K562 (cell line): ENCODE measurements around the gene ANKS1B. TPM values are rescaled to one million over a fixed set of nuclear protein-coding genes. Genes with fewer than 3 reads are reported as not detected.

ENCODE experiments used
- ATAC-seq: fragments of 200-7000 bp; cut with Tn5 transposase; 3 replicates; pipeline ENCODE4 v1.9.1; 2020; ENCODE audit warnings: moderate library complexity
- BruUV-seq: library from RNA; stranded (reverse); fragments of 400-500 nt; replicated peaks from 2 replicates; lab custom pipeline; 2021; lab: Mats Ljungman, UMichigan
- CTCF ChIA-PET: fragments of 300-600 bp; formaldehyde crosslinking; extraction: SDS; loops from one replicate; lab custom pipeline; 2021; ENCODE audit warnings: low intra/inter-chr PET ratio; lab: Yijun Ruan, JAX
- POLR2A ChIA-PET: fragments of 300-600, 350-650 bp; sonication (Branson Sonifier 250); formaldehyde crosslinking; extraction: SDS; loops from one replicate; lab custom pipeline; 2021; ENCODE audit warnings: antibody characterized with exemption, inconsistent platforms; lab: Yijun Ruan, JAX
- DNase-seq, 4 experiments: peaks; one replicate each; pipeline versions ENCODE4 v3.0.0 to v3.0.0-alpha.2; 2011 to 2018; ENCODE audit warnings: low spot score in 3 of 4, mixed read lengths in 3 of 4; ENCODE audit errors: extremely low read depth in 1 of 4
- FAIRE-seq: peaks from 2 replicates; lab custom pipeline; 2011; peaks lifted over from hg19 to GRCh38; lab: Jason Lieb, UNC
- H2AFZ ChIP-seq: 2 replicates; pipeline ENCODE4 v1.6.0; 2011; ENCODE audit warnings: low read depth, low read length, control low read depth, inconsistent platforms
- H3K27ac ChIP-seq: fragments of 200-600 bp; 3 replicates; pipeline ENCODE4 v1.8.0; 2011; ENCODE audit warnings: low read depth, mild to moderate bottlenecking, control low read depth, inconsistent platforms, low read length, moderate library complexity, mixed read lengths; ENCODE audit errors: extremely low read depth
- H3K27me3 ChIP-seq, 2 experiments: fragments of 300-600 bp in 1 of 2; 2 replicates in 1 of 2; 3 replicates in 1 of 2; pipeline versions ENCODE4 v1.6.0 to v1.8.0; 2011; ENCODE audit warnings: inconsistent platforms in 2 of 2, low read length in 2 of 2, mild to moderate bottlenecking in 1 of 2, mixed read lengths in 1 of 2, moderate library complexity in 1 of 2; ENCODE audit not compliant: control insufficient read depth in 2 of 2, insufficient read depth in 2 of 2
- H3K36me3 ChIP-seq: fragments of 300-600 bp; 3 replicates; pipeline ENCODE4 v1.8.0; 2011; ENCODE audit warnings: mild to moderate bottlenecking, low read length, inconsistent platforms; ENCODE audit not compliant: control insufficient read depth, insufficient read depth
- H3K4me1 ChIP-seq, 2 experiments: fragments of 200-600 bp in 1 of 2; replicated peaks in 1 of 2; 2 replicates in 1 of 2; 3 replicates in 1 of 2; pipeline versions ENCODE4 v1.5.1 to v1.8.0; 2011; ENCODE audit warnings: inconsistent platforms in 2 of 2, low read length in 2 of 2, mild to moderate bottlenecking in 1 of 2, mixed read lengths in 1 of 2, moderate library complexity in 1 of 2; ENCODE audit not compliant: control insufficient read depth in 2 of 2, insufficient read depth in 2 of 2
- H3K4me2 ChIP-seq: 2 replicates; pipeline ENCODE4 v1.6.1; 2011; ENCODE audit warnings: low read length, control low read depth, inconsistent platforms, mixed read lengths; ENCODE audit not compliant: insufficient read depth
- H3K4me3 ChIP-seq: fragments of 200-600 bp; sonication (generic), shearing (Covaris generic); 2 replicates; pipeline ENCODE4 v1.5.1; 2016; ENCODE audit warnings: control low read depth, inconsistent platforms
- H3K79me2 ChIP-seq: fragments of 200-600 bp; 3 replicates; pipeline ENCODE4 v1.8.0; 2011; ENCODE audit warnings: low read length, inconsistent platforms; ENCODE audit not compliant: control insufficient read depth, insufficient read depth
- H3K9ac ChIP-seq, 2 experiments: 2 replicates each; pipeline versions ENCODE4 v1.6.0 to v1.6.1; 2011; ENCODE audit warnings: low read depth in 2 of 2, low read length in 2 of 2, control low read depth in 1 of 2, inconsistent platforms in 1 of 2, mild to moderate bottlenecking in 1 of 2, mixed read lengths in 1 of 2; ENCODE audit not compliant: insufficient read depth in 1 of 2
- H3K9me1 ChIP-seq: one replicate; pipeline ENCODE4 v1.6.0; 2011; ENCODE audit warnings: inconsistent platforms, mild to moderate bottlenecking, low read length, moderate library complexity; ENCODE audit not compliant: control insufficient read depth, insufficient read depth
- H3K9me3 ChIP-seq: replicated peaks from 2 replicates; pipeline ENCODE4 v1.5.1; 2011; ENCODE audit warnings: low read depth, low read length, inconsistent platforms; ENCODE audit not compliant: control insufficient read depth, insufficient read depth
- H4K20me1 ChIP-seq: replicated peaks from 2 replicates; pipeline ENCODE4 v1.6.1; 2011; ENCODE audit warnings: low read length, inconsistent platforms, mixed read lengths; ENCODE audit not compliant: control insufficient read depth, insufficient read depth
- ELF1 ChIP-seq: fragments of 200-800 bp; sonication (Bioruptor generic); IDR thresholded peaks from 2 replicates; pipeline ENCODE4 v1.6.1; 2016; ENCODE audit warnings: missing genetic modification characterization, missing compliant biosample characterization
- GABPB1 ChIP-seq: sonication (generic); formaldehyde crosslinking; IDR thresholded peaks from 2 replicates; pipeline ENCODE4 v1.8.0; 2022; ENCODE audit warnings: mild to moderate bottlenecking, missing genetic modification reagents
- POLR2AphosphoS5 ChIP-seq: IDR thresholded peaks from 2 replicates; pipeline ENCODE4 v1.6.1; 2011; ENCODE audit warnings: mild to moderate bottlenecking, low read depth, low read length, moderate library complexity; ENCODE audit not compliant: control insufficient read depth, insufficient read depth
- ZFP1 ChIP-seq: fragments of 450-650 bp; formaldehyde crosslinking; IDR thresholded peaks from 2 replicates; pipeline ENCODE4 v1.4.0; 2020; ENCODE audit warnings: mild to moderate bottlenecking, mixed read lengths
- ZFX ChIP-seq: sonication (generic); formaldehyde crosslinking; IDR thresholded peaks from 2 replicates; pipeline ENCODE4 v1.8.0; 2022; ENCODE audit warnings: mild to moderate bottlenecking, missing genetic modification reagents, moderate library complexity
- ZNF232 ChIP-seq: sonication (generic); formaldehyde crosslinking; IDR thresholded peaks from 2 replicates; pipeline ENCODE4 v1.8.0; 2022; ENCODE audit warnings: mild to moderate bottlenecking, missing genetic modification reagents
- ZNF780A ChIP-seq: fragments of 250-450 bp; sonication (Bioruptor Pico); IDR thresholded peaks from 2 replicates; pipeline ENCODE4 v1.5.0; 2021; ENCODE audit warnings: mild to moderate bottlenecking
- WGBS: fragments of 100-300 bp; shearing (Covaris generic); methylation state at CpG from one replicate; pipeline ENCODE4 v1.1.6; 2016; ENCODE audit warnings: low coverage, mixed read lengths; ENCODE audit not compliant: insufficient coverage; ENCODE audit errors: missing lambda C conversion rate; 5-methylcytosine and 5-hydroxymethylcytosine counted together
- in situ Hi-C: fragments of 300-500 bp; cut with MboI; formaldehyde crosslinking; loops from 4 replicates; pipeline ENCODE4 v1.15.0; 2018; ENCODE audit warnings: inconsistent platforms, mixed read lengths
- intact Hi-C: fragments of 100-400 bp; cut with micrococcal nuclease; formaldehyde crosslinking; loops from 2 replicates; pipeline ENCODE4 v1.14.2; 2022
- polyA plus RNA-seq, 8 experiments: library from polyadenylated mRNA; depleted of rRNA in 4 of 8; stranded (reverse) in 5 of 8; unstranded in 3 of 8; fragments of >200 nt; fragmentation: Nextera tagmentation in 2 of 8; fragmentation: Illumina TruSeq in 1 of 8; extraction: Ambion mirVana in 2 of 8; extraction: Trizol in 1 of 8; gene quantifications; 2 replicates each; pipeline versions ENCODE4 v1.2.1 to v1.2.3, GENCODE V29; 2011 to 2014; ENCODE audit warnings: inconsistent platforms in 1 of 8, missing spikeins in 1 of 8
- total RNA-seq, 7 experiments: library from RNA; depleted of rRNA in 6 of 7; stranded (reverse); fragments of >200 nt in 6 of 7; fragmentation: Illumina TruSeq in 2 of 7; extraction: Trizol in 2 of 7; gene quantifications; 2 replicates each; pipeline versions ENCODE4 v1.2.1 to v1.2.3, GENCODE V29; 2011 to 2021; ENCODE audit warnings: low replicate concordance in 1 of 7
- TF ChIP-seq, protein P1 (sequence below): sonication (generic); formaldehyde crosslinking; IDR thresholded peaks from 2 replicates; pipeline ENCODE4 v1.8.1; 2023; ENCODE audit warnings: mild to moderate bottlenecking, missing genetic modification reagents, moderate library complexity
- TF ChIP-seq, protein P2 (sequence below): fragments of 450-650 bp; IDR thresholded peaks from 2 replicates; pipeline ENCODE4 v1.6.1; 2016; ENCODE audit warnings: borderline replicate concordance

Gene ANKS1B
- total and polyA plus RNA-seq, 9 of the 15 experiments (the other 6 are each of a cell fraction or from before 2014, with no cell fraction given): 0.04 to 0.47 (median 0.28) TPM; not detected in 4

DNA sequence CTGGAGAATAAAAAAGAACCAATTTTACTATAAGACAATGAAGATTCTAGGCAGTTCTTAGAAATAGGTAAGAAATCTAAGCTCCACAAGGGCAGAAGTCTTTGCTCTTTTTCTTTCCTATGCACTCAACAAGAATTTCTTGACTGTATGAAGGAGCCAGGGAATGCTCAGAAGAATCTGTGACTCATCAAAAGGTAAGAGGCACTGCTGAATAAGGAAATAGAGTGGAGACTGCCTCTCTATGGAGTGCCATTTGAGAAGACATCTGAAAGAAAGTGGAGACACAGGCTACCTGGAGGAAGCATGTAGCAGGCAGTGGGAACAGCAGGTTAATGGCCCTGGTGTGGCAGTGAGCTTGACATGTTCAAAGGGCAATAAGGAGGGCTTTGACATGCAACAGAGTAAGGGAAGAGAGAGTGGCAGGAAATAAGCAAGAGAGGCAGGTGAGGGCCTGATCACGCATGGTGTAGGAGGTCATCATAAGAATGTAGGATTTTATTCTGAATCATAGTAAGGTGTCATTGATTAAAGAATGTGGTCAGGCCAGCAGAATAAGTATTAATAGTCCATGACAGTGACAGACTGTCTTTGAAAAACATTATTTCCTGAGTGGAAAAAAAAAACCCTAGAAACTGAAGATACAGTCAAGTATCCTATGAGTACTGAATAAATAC, 783.9 kb downstream of the ANKS1B start:
- Histone ChIP-seq H3K4me3 (no peak overlapping the region), H3K4me2 (no peak overlapping the region), H3K27ac (no peak overlapping the region), H3K9me3 (no peaks in the 10 kb centered on the region; the same call in 1 of the 2 replicates), H3K4me1 (no peaks in the 10 kb centered on the region), H3K27me3 (no peaks in the 10 kb centered on the region), H3K9ac (no peak overlapping the region), H4K20me1 (no peaks in the 10 kb centered on the region), H3K36me3 (no peaks in the 10 kb centered on the region), H3K79me2 (no peaks in the 10 kb centered on the region), H3K9me1 (no peaks in the 10 kb centered on the region), H2AFZ (no peak overlapping the region)
- CTCF ChIA-PET: no interaction called here
- BruUV-seq: no TSS peak
- no peak for FAIRE-seq
- in situ Hi-C loops: no loop called here
- POLR2A ChIA-PET: no interaction called here
- TF ChIP-seq ZNF780A (no peak), POLR2AphosphoS5 (no peak), ZFX (CRISPR knock-in tag) (no peak)
- WGBS: 0% methylated on average over 1 of the region's 1 CpG
- DNase-seq: no peak
- no peak for ATAC-seq
- intact Hi-C loops: no loop called here

DNA sequence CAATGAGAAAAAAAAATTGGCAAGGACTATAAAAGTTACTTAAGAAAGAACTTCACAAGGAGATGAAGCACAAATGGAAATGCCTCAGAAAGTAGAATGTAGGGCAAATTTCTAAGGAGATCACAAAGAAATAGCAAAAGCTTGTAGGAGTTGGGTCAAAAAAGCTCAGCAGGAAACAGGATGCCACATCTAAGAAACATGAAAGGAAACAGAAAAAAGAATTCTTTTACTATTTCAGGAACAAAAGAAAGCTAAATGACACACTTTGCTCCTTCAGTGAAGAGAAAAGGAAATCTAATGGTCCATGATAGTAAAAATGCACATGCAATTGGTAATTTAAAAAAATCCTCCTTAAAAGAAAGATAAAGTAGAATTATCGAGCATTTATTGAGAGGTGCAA, 789.3 kb downstream of the ANKS1B start:
- no peaks in the 10 kb centered on the region for H4K20me1 ChIP-seq
- FAIRE-seq: no peak
- no peak for DNase-seq
- H3K79me2 ChIP-seq: no peaks in the 10 kb centered on the region
- in situ Hi-C loops: no loop called here
- WGBS: 8% methylated on average over 1 of the region's 1 CpG
- H2AFZ ChIP-seq: no peak overlapping the region
- ChIA-PET POLR2A (no interaction called here), CTCF (no interaction called here)
- BruUV-seq: no TSS peak
- ATAC-seq: no peak
- H3K4me3 ChIP-seq: no peak overlapping the region
- no peak overlapping the region for H3K9ac ChIP-seq
- TF ChIP-seq ZFP1 (CRISPR knock-in tag) (no peak), ZNF232 (CRISPR knock-in tag) (no peak), ELF1 (no peak), GABPB1 (CRISPR knock-in tag) (no peak)
- TF ChIP-seq, protein P1, sequence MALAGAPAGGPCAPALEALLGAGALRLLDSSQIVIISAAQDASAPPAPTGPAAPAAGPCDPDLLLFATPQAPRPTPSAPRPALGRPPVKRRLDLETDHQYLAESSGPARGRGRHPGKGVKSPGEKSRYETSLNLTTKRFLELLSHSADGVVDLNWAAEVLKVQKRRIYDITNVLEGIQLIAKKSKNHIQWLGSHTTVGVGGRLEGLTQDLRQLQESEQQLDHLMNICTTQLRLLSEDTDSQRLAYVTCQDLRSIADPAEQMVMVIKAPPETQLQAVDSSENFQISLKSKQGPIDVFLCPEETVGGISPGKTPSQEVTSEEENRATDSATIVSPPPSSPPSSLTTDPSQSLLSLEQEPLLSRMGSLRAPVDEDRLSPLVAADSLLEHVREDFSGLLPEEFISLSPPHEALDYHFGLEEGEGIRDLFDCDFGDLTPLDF (CRISPR knock-in tag): no peak
- TF ChIP-seq, protein P2, sequence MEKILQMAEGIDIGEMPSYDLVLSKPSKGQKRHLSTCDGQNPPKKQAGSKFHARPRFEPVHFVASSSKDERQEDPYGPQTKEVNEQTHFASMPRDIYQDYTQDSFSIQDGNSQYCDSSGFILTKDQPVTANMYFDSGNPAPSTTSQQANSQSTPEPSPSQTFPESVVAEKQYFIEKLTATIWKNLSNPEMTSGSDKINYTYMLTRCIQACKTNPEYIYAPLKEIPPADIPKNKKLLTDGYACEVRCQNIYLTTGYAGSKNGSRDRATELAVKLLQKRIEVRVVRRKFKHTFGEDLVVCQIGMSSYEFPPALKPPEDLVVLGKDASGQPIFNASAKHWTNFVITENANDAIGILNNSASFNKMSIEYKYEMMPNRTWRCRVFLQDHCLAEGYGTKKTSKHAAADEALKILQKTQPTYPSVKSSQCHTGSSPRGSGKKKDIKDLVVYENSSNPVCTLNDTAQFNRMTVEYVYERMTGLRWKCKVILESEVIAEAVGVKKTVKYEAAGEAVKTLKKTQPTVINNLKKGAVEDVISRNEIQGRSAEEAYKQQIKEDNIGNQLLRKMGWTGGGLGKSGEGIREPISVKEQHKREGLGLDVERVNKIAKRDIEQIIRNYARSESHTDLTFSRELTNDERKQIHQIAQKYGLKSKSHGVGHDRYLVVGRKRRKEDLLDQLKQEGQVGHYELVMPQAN: no peak
- intact Hi-C loops: no loop called here
- no peaks in the 10 kb centered on the region for H3K27me3 ChIP-seq
- no peaks in the 10 kb centered on the region for H3K9me1 ChIP-seq
- no peaks in the 10 kb centered on the region for H3K36me3 ChIP-seq
- H3K4me1 ChIP-seq: no peaks in the 10 kb centered on the region
- no peak overlapping the region for H3K4me2 ChIP-seq
- no peak overlapping the region for H3K27ac ChIP-seq
- H3K9me3 ChIP-seq: no peaks in the 10 kb centered on the region
